ENCODE results near the gene SDK2.

DNA sequence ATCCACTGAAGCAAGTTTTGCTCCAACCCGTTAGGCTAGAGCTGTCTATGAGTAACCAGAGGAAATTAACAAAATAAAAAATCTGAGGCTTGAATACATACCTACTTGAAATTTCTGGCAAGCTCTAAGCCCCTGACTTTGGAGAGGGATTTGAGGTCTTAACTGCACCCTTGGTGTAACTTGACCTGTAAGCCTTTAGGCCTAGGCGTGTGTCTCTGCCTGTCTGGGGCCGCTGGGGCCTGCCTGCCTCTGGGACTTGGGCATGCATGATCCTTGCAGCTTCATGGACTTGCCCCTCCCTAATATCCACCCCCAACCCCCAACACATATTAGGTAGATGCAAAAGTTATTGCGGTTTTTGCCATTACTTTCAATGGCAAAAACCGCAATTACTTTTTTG lies 328.8 kb downstream of the SDK2 start:
- TF ChIP-seq FOXJ3 (CRISPR knock-in tag; IDR thresholded peaks at IDR 0.05) (no peak), CTCF (IDR thresholded peaks at IDR 0.05) (no peak), EP300 (IDR thresholded peaks at IDR 0.05; ENCODE audit: borderline replicate concordance in 1 of 2, low read depth in 1 of 2, low read length in 1 of 2) (no peak), SMC3 (IDR thresholded peaks at IDR 0.05; ENCODE audit: low read depth, low read length) (no peak), RAD21 (IDR thresholded peaks at IDR 0.05; ENCODE audit: low read length) (no peak)
